GM04504 (cell line): ENCODE results near the gene TBXAS1.
"Not testable (repeated sequence)": the region's sequence is repeated elsewhere in the genome, so short reads cannot be mapped to it uniquely, and the experiment has no call there.

Experiments
- DNase-seq: peaks from one replicate; pipeline ENCODE4 v3.0.0-alpha.2; 2012; ENCODE audit warnings: low read depth

TBXAS1 gene

DNA sequence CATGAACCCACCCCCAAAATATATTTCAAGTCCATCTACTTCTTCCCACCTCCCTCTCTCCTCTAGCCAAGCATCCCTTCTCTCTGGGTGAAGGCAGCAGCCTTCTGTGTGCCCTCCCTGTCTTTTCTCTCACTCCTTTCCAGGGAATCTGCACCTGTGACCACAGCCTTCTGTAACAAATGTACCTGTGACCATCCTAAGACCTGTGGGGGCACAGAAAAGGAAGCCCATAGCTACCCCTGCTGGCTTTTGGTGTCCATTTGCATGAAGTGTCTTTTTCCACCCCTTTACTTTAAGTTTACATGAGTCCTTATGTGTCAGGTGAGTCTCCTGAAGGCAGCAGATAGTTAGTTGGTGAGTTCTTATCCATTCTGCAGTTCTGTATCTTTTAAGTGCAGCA lies 2.0 kb upstream of the TBXAS1 start:
- no peak for DNase-seq

GRCh38 chr7:139828446-139828845 lies 618 bp upstream of the TBXAS1 start:
- DNase-seq, result no peak

DNA sequence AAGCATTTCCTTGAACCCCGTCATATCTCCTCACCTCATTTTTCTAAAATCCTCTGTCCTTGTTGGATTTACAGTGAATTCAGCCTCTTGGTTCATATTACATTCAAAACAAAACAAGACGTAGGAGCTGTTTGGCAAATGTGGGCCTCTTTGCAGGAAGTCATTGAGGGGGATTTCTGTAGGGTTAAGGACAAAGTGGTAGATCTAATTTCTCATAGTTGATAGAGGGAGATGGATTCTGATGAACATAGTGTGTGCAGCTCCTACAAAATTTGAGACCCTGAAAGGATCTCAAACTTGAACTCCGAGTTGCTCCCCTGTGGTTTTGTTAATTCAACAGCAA lies 682 bp downstream of the TBXAS1 start:
- no peak for DNase-seq

GRCh38 chr7:139830292-139830691 lies 1.2 kb downstream of the TBXAS1 start:
- DNase-seq, result no peak

DNA sequence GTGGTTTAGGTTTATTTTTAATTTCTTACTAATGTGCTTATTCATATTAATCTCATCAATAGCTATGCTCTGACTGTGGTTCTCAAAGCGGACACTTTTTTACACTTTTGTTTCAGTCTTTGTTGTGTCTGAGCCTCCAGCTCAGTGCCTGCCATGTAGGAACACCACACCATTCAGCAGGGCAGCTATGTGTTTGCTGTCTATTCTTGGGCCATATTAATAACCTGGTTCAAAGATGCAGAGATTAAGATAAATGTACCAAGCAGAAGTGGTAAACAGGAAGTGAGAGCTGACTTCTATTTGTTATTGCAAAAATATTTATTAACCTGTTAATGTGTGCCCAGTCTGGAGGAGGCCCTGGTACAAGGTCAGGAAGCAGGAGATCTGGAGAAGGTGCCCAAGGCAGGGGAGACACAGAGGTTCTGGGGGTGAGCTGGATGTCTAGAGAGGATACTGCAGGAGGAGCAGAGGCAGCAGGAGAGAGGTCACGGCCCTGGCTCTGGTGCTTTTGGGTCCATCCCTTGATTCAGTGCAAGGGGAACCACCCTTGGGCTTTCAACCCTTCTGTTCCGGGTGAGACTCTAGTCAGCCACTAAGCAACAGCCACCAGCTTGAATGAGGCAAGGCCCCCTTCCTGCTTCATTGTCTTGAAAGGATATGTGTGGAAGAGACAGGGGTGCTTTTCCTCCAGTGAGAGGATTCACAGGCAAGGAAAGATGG lies 1.9 kb downstream of the TBXAS1 start:
- DNase-seq, result no peak

DNA sequence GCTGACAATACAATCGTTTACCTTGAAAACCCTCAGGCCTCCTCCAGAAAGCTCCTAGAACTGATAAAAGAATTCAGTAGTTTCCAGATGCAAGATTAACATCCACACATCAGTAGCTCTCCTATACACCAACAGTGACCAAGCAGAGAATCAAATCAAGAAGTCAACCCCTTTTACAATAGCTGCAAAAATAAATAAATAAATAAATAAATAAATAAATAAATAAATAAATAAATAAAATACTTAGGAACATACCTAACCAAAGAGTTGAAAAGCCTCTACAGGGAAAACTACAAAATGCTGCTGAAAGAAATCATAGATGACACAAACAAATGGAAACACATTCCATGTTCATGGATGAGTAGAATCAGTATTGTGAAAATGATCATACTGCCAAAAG lies 6.8 kb downstream of the TBXAS1 start:
- DNase-seq, result not testable (repeated sequence)

- not testable (repeated sequence) for DNase-seq
Observed at GRCh38 chr7:139837291-139837690, 8.2 kb downstream of the TBXAS1 start.

DNA sequence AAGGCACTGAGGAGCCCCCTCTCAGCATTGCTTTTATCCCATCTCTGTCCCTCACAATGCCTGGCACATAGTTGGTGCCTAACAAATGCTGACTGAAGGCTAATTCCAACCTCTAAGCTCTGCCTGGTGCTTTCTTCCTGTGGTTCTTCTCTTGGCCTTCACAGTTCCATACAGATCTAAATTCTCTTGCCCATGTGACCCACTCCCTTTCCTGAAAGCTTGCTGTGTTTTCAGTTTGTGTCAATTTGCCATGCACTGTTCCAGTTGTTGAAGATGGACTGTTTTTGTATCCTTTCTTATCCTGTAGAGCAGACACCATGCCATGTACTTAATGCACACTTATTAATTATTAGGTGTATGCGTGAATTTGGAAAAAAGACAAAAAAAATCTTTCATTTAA lies 9.2 kb downstream of the TBXAS1 start:
- DNase-seq, result no peak

GRCh38 chr7:139838876-139839275 lies 9.8 kb downstream of the TBXAS1 start:
- DNase-seq, result no peak

- no peak for DNase-seq
Observed at GRCh38 chr7:139840776-139841175, 11.7 kb downstream of the TBXAS1 start.

DNA sequence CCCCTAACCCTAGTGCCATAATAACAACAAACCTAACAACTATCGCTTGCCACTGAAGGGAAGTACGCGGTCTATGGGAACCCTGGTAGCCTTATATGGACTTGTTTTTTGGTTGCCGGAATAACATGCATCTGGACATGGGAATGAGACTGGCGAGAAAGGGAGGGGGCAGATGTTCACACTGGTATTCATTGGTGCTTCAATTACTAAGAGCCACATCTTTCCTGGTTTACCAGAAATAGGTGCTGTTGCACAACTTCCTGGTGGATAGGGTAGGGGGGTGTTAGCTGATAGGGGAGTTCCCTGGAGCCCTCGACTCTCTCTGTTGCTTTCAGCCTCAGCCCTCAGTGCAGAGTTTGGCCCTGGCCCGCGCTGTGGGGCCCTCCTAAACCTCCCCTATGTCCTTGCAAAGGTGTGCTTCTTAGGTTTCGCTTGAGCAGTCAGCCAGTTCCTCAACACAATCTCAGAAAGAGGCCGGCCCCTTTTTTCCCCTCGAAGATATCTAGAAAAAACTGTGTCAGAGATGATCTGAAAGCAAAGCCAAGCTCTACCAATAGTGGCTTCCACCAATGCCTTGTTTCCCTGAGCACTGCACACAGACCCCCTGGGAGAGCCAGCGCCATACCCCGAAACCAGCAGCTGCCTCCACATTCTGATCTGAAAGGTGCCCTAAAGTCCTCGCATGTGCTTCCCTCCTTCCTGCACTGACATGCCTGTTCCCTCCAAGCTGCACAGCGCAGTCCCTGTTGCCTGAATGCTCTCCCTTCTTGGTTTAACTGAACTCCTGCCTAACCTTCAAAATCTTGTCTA lies 13.5 kb downstream of the TBXAS1 start:
- DNase-seq, result no peak

GRCh38 chr7:139843211-139843537 lies 14.1 kb downstream of the TBXAS1 start:
- not testable (repeated sequence) for DNase-seq

- no peak for DNase-seq
Observed at GRCh38 chr7:139844779-139845442, 15.8 kb downstream of the TBXAS1 start.

- DNase-seq, result no peak
Observed at GRCh38 chr7:139845443-139845805, 16.4 kb downstream of the TBXAS1 start.

DNA sequence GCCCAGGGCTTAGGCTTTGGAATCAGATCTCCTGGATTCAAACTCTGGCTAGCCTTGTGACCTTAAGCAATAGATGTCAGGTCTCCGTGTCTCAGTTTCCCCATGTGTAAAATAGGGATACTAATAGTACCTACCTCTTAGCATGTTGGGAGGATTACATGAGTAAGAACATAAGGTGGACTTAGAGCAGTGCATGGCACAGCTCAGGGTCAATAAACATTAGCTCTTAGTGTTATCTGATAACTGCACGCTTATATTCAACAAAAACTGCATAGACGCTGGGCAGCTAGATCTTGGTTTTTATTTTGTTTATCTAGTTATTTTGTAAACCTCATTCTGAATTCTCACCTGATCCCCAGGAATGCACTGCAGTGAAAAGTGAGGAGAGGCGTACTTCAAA lies 17.2 kb downstream of the TBXAS1 start:
- no peak for DNase-seq

DNA sequence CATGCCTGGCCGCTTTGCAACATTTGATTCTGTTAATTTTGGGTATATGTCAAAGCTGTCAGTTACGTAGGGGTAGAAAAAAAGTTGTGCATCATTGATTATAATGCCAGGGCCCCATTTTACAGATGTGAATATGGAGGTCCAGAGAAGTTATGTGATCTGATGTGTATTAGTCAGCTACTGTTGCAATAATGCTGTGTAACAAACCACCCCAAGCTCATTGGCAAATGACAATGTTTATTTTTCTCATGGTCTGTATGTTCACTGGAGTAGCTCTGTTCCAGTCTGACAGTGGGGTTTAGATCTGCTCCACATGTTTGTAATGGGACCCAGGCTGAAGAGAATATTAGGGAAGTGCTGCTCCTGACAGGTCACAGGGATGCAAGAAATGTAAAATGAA lies 19.2 kb downstream of the TBXAS1 start:
- no peak for DNase-seq

DNA sequence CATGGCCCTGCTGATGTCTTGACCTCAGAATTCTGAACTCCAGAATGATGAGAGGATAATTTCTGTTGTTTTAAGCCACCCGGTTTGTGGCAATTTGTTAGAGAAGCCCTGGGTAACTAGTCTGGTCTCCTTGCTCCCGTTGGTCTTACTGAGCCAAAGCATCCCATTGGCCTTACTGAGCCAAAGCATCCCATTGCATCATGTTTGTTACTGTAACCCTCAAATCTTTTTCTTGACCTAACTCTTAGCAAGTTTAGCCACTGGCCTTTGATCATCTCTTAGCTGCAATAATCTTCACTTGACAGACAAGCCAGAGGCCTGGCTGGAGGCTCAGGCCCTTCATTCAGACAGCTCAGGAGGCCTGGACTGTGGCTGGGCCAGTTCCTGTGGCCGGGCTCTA lies 21.8 kb downstream of the TBXAS1 start:
- no peak for DNase-seq

GRCh38 chr7:139851770-139852481 lies 22.9 kb downstream of the TBXAS1 start:
- no peak for DNase-seq

DNA sequence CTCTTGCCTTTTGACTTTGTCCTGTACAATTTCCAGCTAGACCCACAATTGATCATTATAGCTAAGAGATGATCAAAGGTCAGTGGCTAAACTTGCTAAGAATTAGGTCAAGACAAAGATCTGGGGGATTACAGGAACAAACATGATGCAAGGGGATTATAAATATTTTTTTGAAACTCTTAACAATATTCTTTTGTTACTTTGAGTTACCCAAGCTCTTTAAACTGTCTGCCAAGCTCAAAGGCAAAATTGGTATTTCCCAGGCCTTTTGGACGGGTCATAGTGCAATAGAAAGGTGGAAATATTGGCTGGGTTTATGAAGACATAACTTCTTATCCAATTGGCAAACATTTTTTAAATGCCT lies 23.4 kb downstream of the TBXAS1 start:
- DNase-seq, result no peak

GRCh38 chr7:139853506-139854123 lies 24.6 kb downstream of the TBXAS1 start:
- DNase-seq, result no peak

GRCh38 chr7:139854124-139854511 lies 25.1 kb downstream of the TBXAS1 start:
- peak; percentile 32 for DNase-seq

- DNase-seq, result no peak
Observed at GRCh38 chr7:139854803-139855497, 25.9 kb downstream of the TBXAS1 start.
